Stimulated activated naive CD4-positive, alpha-beta T cell treated with Interleukin-2 at 50 U/mL for 16 hours (primary cell): ENCODE measurements around the gene SLC2A9.

Source experiments
- DNase-seq: peaks from one replicate; lab custom pipeline; 2025; lab: John Stamatoyannopoulos, UW

The SLC2A9 gene

GRCh38 chr4:9893329-9894108 lies 127.8 kb downstream of the SLC2A9 start:
- DNase-seq: no peak

- DNase-seq: no peak
Observed at GRCh38 chr4:9891740-9892139, 129.6 kb downstream of the SLC2A9 start.

GRCh38 chr4:9891056-9891455 lies 130.2 kb downstream of the SLC2A9 start:
- no peak for DNase-seq

- DNase-seq: no peak
Observed at GRCh38 chr4:9889306-9889705, 132.0 kb downstream of the SLC2A9 start.

- DNase-seq: no peak
Observed at GRCh38 chr4:9885958-9886357, 135.3 kb downstream of the SLC2A9 start.

GRCh38 chr4:9880406-9881197 lies 140.7 kb downstream of the SLC2A9 start:
- no peak for DNase-seq

GRCh38 chr4:9877123-9877522 lies 144.2 kb downstream of the SLC2A9 start:
- DNase-seq: no peak

GRCh38 chr4:9875516-9875915 lies 145.8 kb downstream of the SLC2A9 start:
- DNase-seq: no peak

GRCh38 chr4:9874385-9874784 lies 146.9 kb downstream of the SLC2A9 start:
- DNase-seq: no peak

- no peak for DNase-seq
Observed at GRCh38 chr4:9870165-9870790, 151.0 kb downstream of the SLC2A9 start.

GRCh38 chr4:9867751-9868425 lies 153.4 kb downstream of the SLC2A9 start:
- DNase-seq: no peak

GRCh38 chr4:9866931-9867330 lies 154.4 kb downstream of the SLC2A9 start:
- no peak for DNase-seq

GRCh38 chr4:9861561-9861960 lies 159.7 kb downstream of the SLC2A9 start:
- DNase-seq: no peak

- DNase-seq: no peak
Observed at GRCh38 chr4:9859810-9860209, 161.5 kb downstream of the SLC2A9 start.

- DNase-seq: no peak
Observed at GRCh38 chr4:9849538-9849920, 171.8 kb downstream of the SLC2A9 start.

GRCh38 chr4:9847968-9848748 lies 173.1 kb downstream of the SLC2A9 start:
- no peak for DNase-seq

GRCh38 chr4:9845791-9846493 lies 175.4 kb downstream of the SLC2A9 start:
- DNase-seq: no peak

GRCh38 chr4:9841072-9841471 lies 180.2 kb downstream of the SLC2A9 start:
- DNase-seq: no peak

- no peak for DNase-seq
Observed at GRCh38 chr4:9835430-9835829, 185.9 kb downstream of the SLC2A9 start.

GRCh38 chr4:9833421-9833820 lies 187.9 kb downstream of the SLC2A9 start:
- DNase-seq: no peak

- no peak for DNase-seq
Observed at GRCh38 chr4:9832640-9833039, 188.7 kb downstream of the SLC2A9 start.
